ENCODE measurements around the gene MSRB3. TPM values are rescaled to one million over a fixed set of nuclear protein-coding genes. Genes with fewer than 3 reads are reported as not detected.
"Not testable (repeated sequence)": the region's sequence is repeated elsewhere in the genome, so short reads cannot be mapped to it uniquely, and the experiment has no call there.

MSRB3 gene
- polyA plus RNA-seq, 1 donor from 2014 or later, result 0.19 TPM

DNA sequence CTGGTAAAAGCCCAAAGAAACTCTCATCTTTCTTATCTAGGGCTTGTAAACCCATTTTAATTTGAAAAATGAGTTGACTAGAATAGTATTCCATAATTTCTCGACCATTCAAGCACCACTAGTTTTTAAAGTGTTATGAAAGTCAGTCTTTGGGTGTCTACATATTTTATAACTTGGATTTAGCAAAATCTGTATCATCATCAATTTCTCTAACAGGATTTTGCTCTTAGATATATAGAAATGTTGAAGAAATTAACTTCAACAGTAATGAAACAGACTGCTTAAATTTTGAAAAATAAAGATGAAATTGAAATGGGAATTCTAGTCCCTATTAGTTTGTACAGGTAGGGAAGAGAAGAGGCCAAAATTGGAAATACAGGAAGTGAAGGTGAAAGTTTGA is 32.8 kb downstream of the MSRB3 start:
- H3K27ac ChIP-seq (ENCODE audit: low read length), result no peak overlapping the region
- H3K27me3 ChIP-seq (ENCODE audit: insufficient read depth, low read depth, low read length), result no peaks in the 10 kb centered on the region
- no peaks in the 10 kb centered on the region for H3K36me3 ChIP-seq (ENCODE audit: insufficient read depth, low read length)
- H3K4me2 ChIP-seq (ENCODE audit: low read length), result no peak overlapping the region
- no peaks in the 10 kb centered on the region for H3F3A ChIP-seq (ENCODE audit: insufficient read depth, low read length, poor library complexity, severe bottlenecking)
- no peak overlapping the region for H3K4me3 ChIP-seq (ENCODE audit: low read length)
- TF ChIP-seq POLR2AphosphoS5 (IDR thresholded peaks at IDR 0.05), result no peak
- TF ChIP-seq, protein P1, sequence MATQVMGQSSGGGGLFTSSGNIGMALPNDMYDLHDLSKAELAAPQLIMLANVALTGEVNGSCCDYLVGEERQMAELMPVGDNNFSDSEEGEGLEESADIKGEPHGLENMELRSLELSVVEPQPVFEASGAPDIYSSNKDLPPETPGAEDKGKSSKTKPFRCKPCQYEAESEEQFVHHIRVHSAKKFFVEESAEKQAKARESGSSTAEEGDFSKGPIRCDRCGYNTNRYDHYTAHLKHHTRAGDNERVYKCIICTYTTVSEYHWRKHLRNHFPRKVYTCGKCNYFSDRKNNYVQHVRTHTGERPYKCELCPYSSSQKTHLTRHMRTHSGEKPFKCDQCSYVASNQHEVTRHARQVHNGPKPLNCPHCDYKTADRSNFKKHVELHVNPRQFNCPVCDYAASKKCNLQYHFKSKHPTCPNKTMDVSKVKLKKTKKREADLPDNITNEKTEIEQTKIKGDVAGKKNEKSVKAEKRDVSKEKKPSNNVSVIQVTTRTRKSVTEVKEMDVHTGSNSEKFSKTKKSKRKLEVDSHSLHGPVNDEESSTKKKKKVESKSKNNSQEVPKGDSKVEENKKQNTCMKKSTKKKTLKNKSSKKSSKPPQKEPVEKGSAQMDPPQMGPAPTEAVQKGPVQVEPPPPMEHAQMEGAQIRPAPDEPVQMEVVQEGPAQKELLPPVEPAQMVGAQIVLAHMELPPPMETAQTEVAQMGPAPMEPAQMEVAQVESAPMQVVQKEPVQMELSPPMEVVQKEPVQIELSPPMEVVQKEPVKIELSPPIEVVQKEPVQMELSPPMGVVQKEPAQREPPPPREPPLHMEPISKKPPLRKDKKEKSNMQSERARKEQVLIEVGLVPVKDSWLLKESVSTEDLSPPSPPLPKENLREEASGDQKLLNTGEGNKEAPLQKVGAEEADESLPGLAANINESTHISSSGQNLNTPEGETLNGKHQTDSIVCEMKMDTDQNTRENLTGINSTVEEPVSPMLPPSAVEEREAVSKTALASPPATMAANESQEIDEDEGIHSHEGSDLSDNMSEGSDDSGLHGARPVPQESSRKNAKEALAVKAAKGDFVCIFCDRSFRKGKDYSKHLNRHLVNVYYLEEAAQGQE (IDR thresholded peaks at IDR 0.05; ENCODE audit: borderline replicate concordance), result no peak
- TF ChIP-seq TAF1 (IDR thresholded peaks at IDR 0.05; ENCODE audit: low read depth), result no peak
- TF ChIP-seq, protein P2, sequence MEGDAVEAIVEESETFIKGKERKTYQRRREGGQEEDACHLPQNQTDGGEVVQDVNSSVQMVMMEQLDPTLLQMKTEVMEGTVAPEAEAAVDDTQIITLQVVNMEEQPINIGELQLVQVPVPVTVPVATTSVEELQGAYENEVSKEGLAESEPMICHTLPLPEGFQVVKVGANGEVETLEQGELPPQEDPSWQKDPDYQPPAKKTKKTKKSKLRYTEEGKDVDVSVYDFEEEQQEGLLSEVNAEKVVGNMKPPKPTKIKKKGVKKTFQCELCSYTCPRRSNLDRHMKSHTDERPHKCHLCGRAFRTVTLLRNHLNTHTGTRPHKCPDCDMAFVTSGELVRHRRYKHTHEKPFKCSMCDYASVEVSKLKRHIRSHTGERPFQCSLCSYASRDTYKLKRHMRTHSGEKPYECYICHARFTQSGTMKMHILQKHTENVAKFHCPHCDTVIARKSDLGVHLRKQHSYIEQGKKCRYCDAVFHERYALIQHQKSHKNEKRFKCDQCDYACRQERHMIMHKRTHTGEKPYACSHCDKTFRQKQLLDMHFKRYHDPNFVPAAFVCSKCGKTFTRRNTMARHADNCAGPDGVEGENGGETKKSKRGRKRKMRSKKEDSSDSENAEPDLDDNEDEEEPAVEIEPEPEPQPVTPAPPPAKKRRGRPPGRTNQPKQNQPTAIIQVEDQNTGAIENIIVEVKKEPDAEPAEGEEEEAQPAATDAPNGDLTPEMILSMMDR (IDR thresholded peaks at IDR 0.05; ENCODE audit: poor library complexity, severe bottlenecking), result no peak
- TF ChIP-seq EP300 (conservative IDR thresholded peaks at IDR 0.05; ENCODE audit: poor library complexity, severe bottlenecking), result no peak
- no peak for TF ChIP-seq SMC3 (conservative IDR thresholded peaks at IDR 0.05; ENCODE audit: poor library complexity)
- TF ChIP-seq RAD21 (conservative IDR thresholded peaks at IDR 0.05), result no peak
- no peak for TF ChIP-seq EZH2 (IDR thresholded peaks at IDR 0.05; ENCODE audit: borderline replicate concordance, insufficient read depth, low read length, poor library complexity, severe bottlenecking)
- TF ChIP-seq MXI1 (conservative IDR thresholded peaks at IDR 0.05; ENCODE audit: poor library complexity, severe bottlenecking), result no peak
- H3K79me2 ChIP-seq (replicated peaks; ENCODE audit: insufficient read depth, low read length), result no peaks in the 10 kb centered on the region
- H2AFZ ChIP-seq (ENCODE audit: low read depth, low read length), result no peak overlapping the region
- H4K20me1 ChIP-seq (ENCODE audit: insufficient read depth), result no peaks in the 10 kb centered on the region
- no peak overlapping the region for H3K9ac ChIP-seq (ENCODE audit: low read length)
- H3K9me2 ChIP-seq (ENCODE audit: insufficient read depth, low read length), result no peaks in the 10 kb centered on the region
- H3K9me3 ChIP-seq (ENCODE audit: low read length), result no peaks in the 10 kb centered on the region

DNA sequence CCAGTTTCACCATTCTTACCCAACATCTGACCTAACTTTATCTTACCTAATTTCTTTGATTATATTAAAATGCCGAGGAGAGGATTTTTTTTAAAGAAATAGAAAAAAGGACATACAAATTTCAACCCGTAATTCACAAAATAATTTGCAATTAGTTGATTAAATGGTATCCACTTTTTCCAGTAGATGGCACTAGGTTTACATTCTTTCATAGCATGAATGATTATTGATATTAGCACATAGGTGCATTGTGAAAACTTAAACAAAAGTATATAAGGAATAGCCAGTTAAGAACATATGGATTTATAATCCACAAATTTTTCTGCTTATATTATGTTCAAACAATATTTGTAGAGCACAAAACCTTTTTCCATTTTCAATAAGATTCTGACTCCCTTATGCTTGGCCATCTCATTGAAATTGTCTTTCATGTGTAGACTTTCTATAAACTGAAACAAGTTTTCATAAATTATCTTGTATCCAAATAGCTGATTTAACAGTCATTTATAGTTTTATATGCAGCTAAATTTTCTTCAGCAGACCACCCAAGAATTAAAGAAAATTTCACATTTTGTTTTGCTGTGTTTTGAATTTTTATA is 35.3 kb downstream of the MSRB3 start:
- no peaks in the 10 kb centered on the region for H3K36me3 ChIP-seq (ENCODE audit: insufficient read depth, low read length)
- no peak overlapping the region for H3K9ac ChIP-seq (ENCODE audit: low read length)
- H4K20me1 ChIP-seq (ENCODE audit: insufficient read depth), result no peaks in the 10 kb centered on the region
- no peak overlapping the region for H3K4me3 ChIP-seq (ENCODE audit: low read length)
- TF ChIP-seq POLR2AphosphoS5 (IDR thresholded peaks at IDR 0.05), result no peak
- TF ChIP-seq EP300 (conservative IDR thresholded peaks at IDR 0.05; ENCODE audit: poor library complexity, severe bottlenecking), result no peak
- peak; percentile 87 for TF ChIP-seq RAD21 (conservative IDR thresholded peaks at IDR 0.05)
- peak; percentile 88 for TF ChIP-seq SMC3 (conservative IDR thresholded peaks at IDR 0.05; ENCODE audit: poor library complexity)
- no peak for TF ChIP-seq TAF1 (IDR thresholded peaks at IDR 0.05; ENCODE audit: low read depth)
- TF ChIP-seq MXI1 (conservative IDR thresholded peaks at IDR 0.05; ENCODE audit: poor library complexity, severe bottlenecking), result no peak
- TF ChIP-seq, protein P2 (IDR thresholded peaks at IDR 0.05; ENCODE audit: poor library complexity, severe bottlenecking), result peak; percentile 85
- no peaks in the 10 kb centered on the region for H3F3A ChIP-seq (ENCODE audit: insufficient read depth, low read length, poor library complexity, severe bottlenecking)
- H2AFZ ChIP-seq (ENCODE audit: low read depth, low read length), result no peak overlapping the region
- no peaks in the 10 kb centered on the region for H3K9me2 ChIP-seq (ENCODE audit: insufficient read depth, low read length)
- H3K9me3 ChIP-seq (ENCODE audit: low read length), result no peaks in the 10 kb centered on the region
- H3K27ac ChIP-seq (ENCODE audit: low read length), result no peak overlapping the region
- H3K79me2 ChIP-seq (replicated peaks; ENCODE audit: insufficient read depth, low read length), result no peaks in the 10 kb centered on the region
- H3K27me3 ChIP-seq (ENCODE audit: insufficient read depth, low read depth, low read length), result no peaks in the 10 kb centered on the region
- no peak overlapping the region for H3K4me2 ChIP-seq (ENCODE audit: low read length)

DNA sequence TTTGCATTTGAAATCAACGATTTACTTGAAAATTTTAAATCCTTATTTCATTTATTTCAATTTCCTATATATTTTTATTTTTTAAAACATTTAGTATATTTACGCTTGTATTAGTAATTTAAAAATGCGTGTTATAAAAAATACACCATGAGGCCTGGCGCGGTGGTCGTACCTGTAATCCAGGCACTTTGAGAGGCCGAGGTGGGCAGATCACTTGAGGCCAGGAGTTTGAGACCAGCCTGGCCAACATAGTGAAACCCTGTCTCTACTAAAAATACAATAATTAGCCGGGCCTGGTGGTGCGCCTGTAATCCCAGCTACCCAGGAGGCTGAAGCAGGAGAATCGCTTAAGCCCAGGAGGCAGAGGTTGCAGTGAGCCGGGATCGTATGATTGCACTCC is 36.8 kb downstream of the MSRB3 start:
- not testable (repeated sequence) for H3K9me3 ChIP-seq (ENCODE audit: low read length); H3F3A ChIP-seq (ENCODE audit: insufficient read depth, low read length, poor library complexity, severe bottlenecking); H4K20me1 ChIP-seq (ENCODE audit: insufficient read depth); H3K36me3 ChIP-seq (ENCODE audit: insufficient read depth, low read length); H3K9me2 ChIP-seq (ENCODE audit: insufficient read depth, low read length); H3K27me3 ChIP-seq (ENCODE audit: insufficient read depth, low read depth, low read length); H3K27ac ChIP-seq (ENCODE audit: low read length); H3K4me3 ChIP-seq (ENCODE audit: low read length); H2AFZ ChIP-seq (ENCODE audit: low read depth, low read length); H3K79me2 ChIP-seq (replicated peaks; ENCODE audit: insufficient read depth, low read length); H3K4me2 ChIP-seq (ENCODE audit: low read length); H3K9ac ChIP-seq (ENCODE audit: low read length)
